Panc1 (cell line): Measurements from ENCODE around the gene DMRTA1. TPM values are rescaled to one million over a fixed set of nuclear protein-coding genes. Genes with fewer than 3 reads are reported as not detected.

Experiments
- ATAC-seq: fragments of 200-7000 bp; cut with Tn5 transposase; 2 replicates; pipeline ENCODE4 v1.9.1; 2020; ENCODE audit warnings: mild to moderate bottlenecking, moderate library complexity
- BruUV-seq: library from RNA; stranded (reverse); fragments of 400-500 nt; replicated peaks from 2 replicates; lab custom pipeline; 2021; lab: Mats Ljungman, UMichigan
- CTCF ChIA-PET: fragments of 300-600 bp; sonication (Branson Sonifier 250); formaldehyde crosslinking; loops from one replicate; lab custom pipeline; 2022; ENCODE audit warnings: antibody characterized with exemption; lab: Charles Lee
- POLR2A ChIA-PET: fragments of 300-600 bp; sonication (Branson Sonifier 250); formaldehyde crosslinking; loops from one replicate; lab custom pipeline; 2022; ENCODE audit warnings: antibody characterized with exemption; lab: Charles Lee
- DNase-seq: peaks from one replicate; pipeline ENCODE4 v3.0.0-alpha.2; 2010; ENCODE audit warnings: low read depth, low spot score
- H3K27ac ChIP-seq: 2 replicates; pipeline ENCODE4 v1.5.1; 2011; ENCODE audit warnings: mild to moderate bottlenecking, low read length, inconsistent platforms
- H3K27me3 ChIP-seq: fragments of 200-500 bp; sonication (Bioruptor generic); 2 replicates; pipeline ENCODE4 v1.6.0; 2014; ENCODE audit warnings: low read length, inconsistent platforms; ENCODE audit not compliant: control insufficient read depth, insufficient read depth
- H3K36me3 ChIP-seq: fragments of 200-500 bp; sonication (Bioruptor generic); 2 replicates; pipeline ENCODE4 v1.5.1; 2014; ENCODE audit warnings: inconsistent platforms, mild to moderate bottlenecking, low read length, moderate library complexity; ENCODE audit not compliant: control insufficient read depth, insufficient read depth
- H3K4me1 ChIP-seq: 2 replicates; pipeline ENCODE4 v1.5.1; 2011; ENCODE audit warnings: inconsistent platforms, mild to moderate bottlenecking, low read length, moderate library complexity; ENCODE audit not compliant: control insufficient read depth, insufficient read depth
- H3K4me3 ChIP-seq, 2 experiments: 2 replicates each; pipeline ENCODE4 v1.5.1; 2011 to 2012; ENCODE audit warnings: low read depth in 2 of 2, low read length in 2 of 2, mild to moderate bottlenecking in 2 of 2, inconsistent platforms in 1 of 2, moderate library complexity in 1 of 2
- H3K9me3 ChIP-seq: fragments of 200-500 bp; sonication (Bioruptor generic); 2 replicates; pipeline ENCODE4 v1.5.1; 2014; ENCODE audit warnings: low read depth, mild to moderate bottlenecking, inconsistent platforms, low read length, moderate library complexity; ENCODE audit not compliant: control insufficient read depth, insufficient read depth
- CTCF ChIP-seq: fragments of 450-650 bp; IDR thresholded peaks from 2 replicates; pipeline ENCODE4 v1.5.1; 2017; ENCODE audit warnings: mild to moderate bottlenecking
- POLR2AphosphoS5 ChIP-seq: IDR thresholded peaks from 2 replicates; pipeline ENCODE4 v1.6.1; 2012; ENCODE audit warnings: mild to moderate bottlenecking, low read depth, low read length, moderate library complexity
- REST ChIP-seq, 2 experiments: IDR thresholded peaks; 2 replicates each; pipeline ENCODE4 v1.6.1; 2011 to 2012; ENCODE audit warnings: low read depth in 2 of 2, control low read depth in 1 of 2, low read length in 1 of 2, mild to moderate bottlenecking in 1 of 2, moderate library complexity in 1 of 2; ENCODE audit not compliant: insufficient read depth in 1 of 2
- SIN3A ChIP-seq: IDR thresholded peaks from 2 replicates; pipeline ENCODE4 v1.6.1; 2012; ENCODE audit warnings: low read depth, mild to moderate bottlenecking, low read length, moderate library complexity, borderline replicate concordance; ENCODE audit not compliant: insufficient read depth
- TCF7L2 ChIP-seq: IDR thresholded peaks from 2 replicates; pipeline ENCODE4 v1.6.1; 2011; ENCODE audit warnings: mild to moderate bottlenecking, low read depth, low read length, inconsistent platforms
- in situ Hi-C: cut with HindIII; loops from 2 replicates; pipeline ENCODE4 v1.10.0; 2016; ENCODE audit warnings: low sequenced_read_pairs, low pct_unique_long_range_greater_than_20kb
- intact Hi-C: fragments of 100-400 bp; cut with micrococcal nuclease; formaldehyde crosslinking; loops from one replicate; pipeline ENCODE4 v1.10.0; 2022; ENCODE audit not compliant: unreplicated experiment
- total RNA-seq: library from RNA; stranded (reverse); gene quantifications from one replicate; pipeline ENCODE4 v1.2.1, GENCODE V29; 2021; ENCODE audit not compliant: unreplicated experiment

Gene DMRTA1
- total RNA-seq, 1 experiment from 2014 or later, result 1.8 TPM

GRCh38 chr9:22425551-22425950 lies 21.1 kb upstream of the DMRTA1 start:
- H3K4me3 ChIP-seq, result no peak overlapping the region
- H3K27ac ChIP-seq, result no peak overlapping the region
- no peaks in the 10 kb centered on the region for H3K9me3 ChIP-seq
- intact Hi-C loops (no loop called here), in situ Hi-C loops (no loop called here)
- CTCF ChIA-PET, result no interaction called here
- no peaks in the 10 kb centered on the region for H3K27me3 ChIP-seq
- no peak for DNase-seq
- H3K36me3 ChIP-seq, result no peaks in the 10 kb centered on the region
- POLR2A ChIA-PET, result no interaction called here
- no peaks in the 10 kb centered on the region for H3K4me1 ChIP-seq
- BruUV-seq, result no TSS peak
- TF ChIP-seq TCF7L2, result no peak
- TF ChIP-seq CTCF, result no peak
- TF ChIP-seq POLR2AphosphoS5, result no peak
- TF ChIP-seq SIN3A, result no peak
- no peak for TF ChIP-seq REST (IDR thresholded peaks at IDR 0.05; ENCODE audit: insufficient read depth in 1 of 2, low read depth in 2 of 2, low read length in 1 of 2)
- ATAC-seq, result no peak

GRCh38 chr9:22427226-22427880 lies 19.3 kb upstream of the DMRTA1 start:
- no TSS peak for BruUV-seq
- no peaks in the 10 kb centered on the region for H3K4me1 ChIP-seq
- no peaks in the 10 kb centered on the region for H3K27me3 ChIP-seq
- in situ Hi-C loops (no loop called here), intact Hi-C loops (no loop called here)
- POLR2A ChIA-PET, result no interaction called here
- CTCF ChIA-PET, result no interaction called here
- H3K4me3 ChIP-seq, result no peak overlapping the region
- no peaks in the 10 kb centered on the region for H3K36me3 ChIP-seq
- no peak for TF ChIP-seq TCF7L2
- no peak for TF ChIP-seq POLR2AphosphoS5
- no peak for TF ChIP-seq CTCF
- no peak for TF ChIP-seq SIN3A
- no peak for TF ChIP-seq REST (IDR thresholded peaks at IDR 0.05; ENCODE audit: insufficient read depth in 1 of 2, low read depth in 2 of 2, low read length in 1 of 2)
- DNase-seq (no peak), ATAC-seq (no peak)
- H3K9me3 ChIP-seq, result no peaks in the 10 kb centered on the region
- no peak overlapping the region for H3K27ac ChIP-seq
